Measurements from ENCODE around the gene ACVR2A. TPM values are rescaled to one million over a fixed set of nuclear protein-coding genes. Genes with fewer than 3 reads are reported as not detected.

Gene ACVR2A
- total RNA-seq, 1 donor from 2014 or later: 22.7 TPM

GRCh38 chr2:147937744-147938349 lies 93.0 kb downstream of the ACVR2A start:
- peak; percentile 39 for DNase-seq (ENCODE audit: low spot score)
- H3K36me3 Mint-ChIP-seq: peaks cover 11% of the 10 kb centered on the region
- Histone ChIP-seq H3K4me3 (no peak overlapping the region), H3K27me3 (no peaks in the 10 kb centered on the region), H2AFZ (replicated peaks) (no peak overlapping the region), H4K20me1 (ENCODE audit: low read depth) (no peaks in the 10 kb centered on the region), H3K9ac (no peak overlapping the region), H3K4me1 (no peaks in the 10 kb centered on the region), H3K36me3 (peaks cover 32% of the 10 kb centered on the region), H3K4me2 (no peak overlapping the region), H3K9me3 (ENCODE audit: low read depth) (no peaks in the 10 kb centered on the region), H3K79me2 (ENCODE audit: low read depth) (no peaks in the 10 kb centered on the region), H3K27ac (no peak overlapping the region), H3F3A (ENCODE audit: low read depth) (peaks cover 11% of the 10 kb centered on the region)
- H3K27me3 Mint-ChIP-seq (ENCODE audit: insufficient read depth, low read depth): no peaks in the 10 kb centered on the region
- no peaks in the 10 kb centered on the region for H3K4me1 Mint-ChIP-seq
- H3K27ac Mint-ChIP-seq: no peak overlapping the region
- TF ChIP-seq EZH2phosphoT487 (IDR thresholded peaks at IDR 0.05): no peak
- TF ChIP-seq, protein P1, sequence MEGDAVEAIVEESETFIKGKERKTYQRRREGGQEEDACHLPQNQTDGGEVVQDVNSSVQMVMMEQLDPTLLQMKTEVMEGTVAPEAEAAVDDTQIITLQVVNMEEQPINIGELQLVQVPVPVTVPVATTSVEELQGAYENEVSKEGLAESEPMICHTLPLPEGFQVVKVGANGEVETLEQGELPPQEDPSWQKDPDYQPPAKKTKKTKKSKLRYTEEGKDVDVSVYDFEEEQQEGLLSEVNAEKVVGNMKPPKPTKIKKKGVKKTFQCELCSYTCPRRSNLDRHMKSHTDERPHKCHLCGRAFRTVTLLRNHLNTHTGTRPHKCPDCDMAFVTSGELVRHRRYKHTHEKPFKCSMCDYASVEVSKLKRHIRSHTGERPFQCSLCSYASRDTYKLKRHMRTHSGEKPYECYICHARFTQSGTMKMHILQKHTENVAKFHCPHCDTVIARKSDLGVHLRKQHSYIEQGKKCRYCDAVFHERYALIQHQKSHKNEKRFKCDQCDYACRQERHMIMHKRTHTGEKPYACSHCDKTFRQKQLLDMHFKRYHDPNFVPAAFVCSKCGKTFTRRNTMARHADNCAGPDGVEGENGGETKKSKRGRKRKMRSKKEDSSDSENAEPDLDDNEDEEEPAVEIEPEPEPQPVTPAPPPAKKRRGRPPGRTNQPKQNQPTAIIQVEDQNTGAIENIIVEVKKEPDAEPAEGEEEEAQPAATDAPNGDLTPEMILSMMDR (IDR thresholded peaks at IDR 0.05): peak; percentile 93
- H3K9me3 Mint-ChIP-seq: no peaks in the 10 kb centered on the region
- no peak overlapping the region for H3K4me3 Mint-ChIP-seq

DNA sequence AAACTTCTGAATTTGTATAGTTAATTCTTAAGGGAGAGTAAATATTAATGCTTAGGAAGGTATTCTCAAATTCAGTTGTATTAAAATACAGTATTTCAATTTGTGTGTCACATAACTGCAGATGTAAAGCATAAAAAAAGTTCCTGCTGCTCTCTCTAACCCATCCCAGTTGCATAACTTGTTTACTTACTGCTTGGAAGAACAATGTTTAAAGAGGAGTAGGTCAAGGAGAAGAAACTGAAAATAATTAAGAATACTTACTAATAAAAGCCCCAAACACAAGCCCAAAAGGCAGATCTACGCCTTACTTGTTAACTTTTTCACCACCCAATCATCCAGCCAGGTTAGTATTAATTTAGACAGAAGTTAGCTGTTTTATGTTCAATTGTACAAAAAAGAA lies 94.5 kb downstream of the ACVR2A start:
- Histone ChIP-seq H3K27me3 (no peaks in the 10 kb centered on the region), H2AFZ (replicated peaks) (no peak overlapping the region), H3K4me1 (no peaks in the 10 kb centered on the region), H3K4me2 (no peak overlapping the region), H3K9ac (no peak overlapping the region), H3F3A (ENCODE audit: low read depth) (peaks cover 11% of the 10 kb centered on the region), H3K9me3 (ENCODE audit: low read depth) (no peaks in the 10 kb centered on the region), H3K4me3 (no peak overlapping the region), H3K36me3 (peaks cover 33% of the 10 kb centered on the region), H3K27ac (no peak overlapping the region), H3K79me2 (ENCODE audit: low read depth) (no peaks in the 10 kb centered on the region), H4K20me1 (ENCODE audit: low read depth) (no peaks in the 10 kb centered on the region)
- H3K4me3 Mint-ChIP-seq: no peak overlapping the region
- no peaks in the 10 kb centered on the region for H3K27me3 Mint-ChIP-seq (ENCODE audit: insufficient read depth, low read depth)
- H3K36me3 Mint-ChIP-seq: peaks cover 7% of the 10 kb centered on the region
- no peaks in the 10 kb centered on the region for H3K9me3 Mint-ChIP-seq
- DNase-seq (ENCODE audit: low spot score): no peak
- TF ChIP-seq EZH2phosphoT487 (IDR thresholded peaks at IDR 0.05) (no peak), EZH2 (IDR thresholded peaks at IDR 0.05) (no peak)
- TF ChIP-seq, protein P1 (IDR thresholded peaks at IDR 0.05): no peak
- no peaks in the 10 kb centered on the region for H3K4me1 Mint-ChIP-seq
- H3K27ac Mint-ChIP-seq: no peak overlapping the region

GRCh38 chr2:147945660-147946059 lies 100.8 kb downstream of the ACVR2A start:
- H3K9me3 Mint-ChIP-seq: no peaks in the 10 kb centered on the region
- no peaks in the 10 kb centered on the region for H3K27me3 ChIP-seq
- no peak overlapping the region for H3K27ac Mint-ChIP-seq
- no peak overlapping the region for H3K27ac ChIP-seq
- H3K4me3 Mint-ChIP-seq: no peak overlapping the region
- peaks cover 6% of the 10 kb centered on the region for H3K36me3 ChIP-seq
- no peaks in the 10 kb centered on the region for H3K9me3 ChIP-seq (ENCODE audit: low read depth)
- peak; percentile 40 for DNase-seq (ENCODE audit: low spot score)
- no peak overlapping the region for H3K4me3 ChIP-seq
- no peak overlapping the region for H3K4me2 ChIP-seq
- peaks cover 20% of the 10 kb centered on the region for H4K20me1 ChIP-seq (ENCODE audit: low read depth)
- no peak for TF ChIP-seq EZH2 (IDR thresholded peaks at IDR 0.05)
- TF ChIP-seq EZH2phosphoT487 (IDR thresholded peaks at IDR 0.05): no peak
- TF ChIP-seq, protein P1 (IDR thresholded peaks at IDR 0.05): no peak
- H2AFZ ChIP-seq (replicated peaks): no peak overlapping the region
- no peaks in the 10 kb centered on the region for H3K27me3 Mint-ChIP-seq (ENCODE audit: insufficient read depth, low read depth)
- no peaks in the 10 kb centered on the region for H3K79me2 ChIP-seq (ENCODE audit: low read depth)
- peaks cover 8% of the 10 kb centered on the region for H3K36me3 Mint-ChIP-seq
- no peaks in the 10 kb centered on the region for H3F3A ChIP-seq (ENCODE audit: low read depth)
- no peak overlapping the region for H3K9ac ChIP-seq
- no peaks in the 10 kb centered on the region for H3K4me1 ChIP-seq
- no peaks in the 10 kb centered on the region for H3K4me1 Mint-ChIP-seq

Measured in neural progenitor cell (in vitro differentiated cells).